Measurements from ENCODE around the gene APH1B. TPM values are rescaled to one million over a fixed set of nuclear protein-coding genes. Genes with fewer than 3 reads are reported as not detected.

The APH1B gene
- total RNA-seq, 1 donor = 19.9 TPM

GRCh38 chr15:63322541-63322940 lies 45.1 kb downstream of the APH1B start:
- TF ChIP-seq CTCF (IDR thresholded peaks at IDR 0.05; ENCODE audit: insufficient read depth, low read depth, low read length) = no peak
- H3K4me3 ChIP-seq (ENCODE audit: low read depth, low read length) = no peak overlapping the region
- peak; percentile 24 for DNase-seq (ENCODE audit: low read depth)

GRCh38 chr15:63323798-63324563 lies 46.6 kb downstream of the APH1B start:
- no peak for DNase-seq (ENCODE audit: low read depth)
- no peak overlapping the region for H3K4me3 ChIP-seq (ENCODE audit: low read depth, low read length)
- no peak for TF ChIP-seq CTCF (IDR thresholded peaks at IDR 0.05; ENCODE audit: insufficient read depth, low read depth, low read length)

- DNase-seq (ENCODE audit: low read depth) = no peak
- TF ChIP-seq CTCF (IDR thresholded peaks at IDR 0.05; ENCODE audit: insufficient read depth, low read depth, low read length) = no peak
- H3K4me3 ChIP-seq (ENCODE audit: low read depth, low read length) = no peak overlapping the region
Observed at GRCh38 chr15:63324770-63325169, 47.4 kb downstream of the APH1B start.

- peak; percentile 35 for DNase-seq (ENCODE audit: low read depth)
- TF ChIP-seq CTCF (IDR thresholded peaks at IDR 0.05; ENCODE audit: insufficient read depth, low read depth, low read length) = no peak
- no peak overlapping the region for H3K4me3 ChIP-seq (ENCODE audit: low read depth, low read length)
Observed at GRCh38 chr15:63327648-63328421, 50.4 kb downstream of the APH1B start.

- H3K4me3 ChIP-seq (ENCODE audit: low read depth, low read length) = no peak overlapping the region
- TF ChIP-seq CTCF (IDR thresholded peaks at IDR 0.05; ENCODE audit: insufficient read depth, low read depth, low read length) = no peak
- no peak for DNase-seq (ENCODE audit: low read depth)
Observed at GRCh38 chr15:63329567-63330350, 52.4 kb downstream of the APH1B start.

GRCh38 chr15:63330926-63331325 lies 53.5 kb downstream of the APH1B start:
- TF ChIP-seq CTCF (IDR thresholded peaks at IDR 0.05; ENCODE audit: insufficient read depth, low read depth, low read length) = no peak
- H3K4me3 ChIP-seq (ENCODE audit: low read depth, low read length) = no peak overlapping the region
- no peak for DNase-seq (ENCODE audit: low read depth)
